ENCODE measurements around the gene ALDOA. TPM values are rescaled to one million over a fixed set of nuclear protein-coding genes. Genes with fewer than 3 reads are reported as not detected.
"Not testable (repeated sequence)": the region's sequence is repeated elsewhere in the genome, so short reads cannot be mapped to it uniquely, and the experiment has no call there.

Gene ALDOA
- total RNA-seq, 1 donor = 343 TPM

DNA sequence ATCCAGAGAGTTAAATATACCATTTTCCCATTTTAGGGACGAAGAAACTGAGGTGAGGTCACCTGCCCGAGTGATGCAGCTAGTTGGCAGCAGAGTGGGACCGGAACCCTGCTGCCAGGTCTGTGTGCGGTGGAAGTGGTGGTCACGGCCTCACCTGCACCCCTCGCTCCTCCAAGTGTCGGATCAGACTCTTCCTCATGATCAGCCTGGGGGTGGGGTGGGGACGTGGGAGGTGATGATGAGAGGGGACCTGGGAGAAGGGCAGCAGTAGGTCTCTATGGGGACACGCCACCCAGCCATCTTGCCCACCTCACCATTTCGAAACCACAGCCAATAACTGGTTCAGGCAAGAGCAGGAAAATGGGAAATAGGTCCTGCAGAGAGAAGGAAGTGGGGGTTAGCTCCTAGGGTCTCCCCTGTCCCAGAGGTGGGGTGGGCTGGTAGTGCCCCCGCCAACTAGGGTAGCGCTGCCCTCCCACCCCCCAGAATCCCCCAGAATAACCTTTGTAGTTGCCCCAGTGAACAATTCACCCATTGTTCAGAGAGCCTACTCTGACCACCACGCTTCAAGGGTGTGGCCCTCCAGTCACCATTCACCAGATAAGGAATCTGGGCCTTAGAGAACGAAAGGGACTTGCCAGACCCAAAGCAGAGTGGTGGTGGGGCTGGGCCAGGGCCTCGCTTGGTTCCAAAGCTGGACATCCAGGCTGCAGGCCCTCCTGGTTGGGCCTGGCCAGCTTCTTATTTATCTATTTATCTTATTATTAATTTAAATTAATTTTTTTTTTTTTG, 42.7 kb downstream of the ALDOA start:
- Histone ChIP-seq H3K4me1 (ENCODE audit: insufficient read depth, low read length) (no peaks in the 10 kb centered on the region), H3K27me3 (ENCODE audit: insufficient read depth, low read length) (no peaks in the 10 kb centered on the region), H3K9me3 (ENCODE audit: low read depth, low read length) (no peaks in the 10 kb centered on the region), H3K4me3 (ENCODE audit: low read length) (no peak overlapping the region)

DNA sequence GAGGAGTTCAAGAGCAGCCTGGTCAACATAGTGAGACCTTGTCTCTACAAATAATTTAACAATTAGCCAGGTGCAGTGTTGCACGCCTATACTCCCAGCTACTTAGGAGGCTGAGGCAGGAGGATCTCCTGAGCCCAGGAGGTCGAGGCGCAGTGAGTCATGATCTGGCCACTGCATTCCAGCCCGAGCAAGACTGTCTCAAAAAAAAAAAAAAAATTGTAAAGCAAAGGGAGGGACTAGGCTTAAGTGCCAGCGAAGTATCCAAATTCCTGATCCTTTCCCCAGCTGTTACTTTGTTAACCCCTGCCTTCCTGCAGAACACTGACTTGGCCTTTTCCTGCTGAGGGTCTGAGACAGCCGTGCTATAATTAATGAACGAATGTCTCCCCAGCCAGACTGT, 45.1 kb downstream of the ALDOA start:
- Histone ChIP-seq H3K27me3 (ENCODE audit: insufficient read depth, low read length) (no peaks in the 10 kb centered on the region), H3K4me3 (ENCODE audit: low read length) (no peak overlapping the region), H3K9me3 (ENCODE audit: low read depth, low read length) (no peaks in the 10 kb centered on the region), H3K4me1 (ENCODE audit: insufficient read depth, low read length) (no peaks in the 10 kb centered on the region)

DNA sequence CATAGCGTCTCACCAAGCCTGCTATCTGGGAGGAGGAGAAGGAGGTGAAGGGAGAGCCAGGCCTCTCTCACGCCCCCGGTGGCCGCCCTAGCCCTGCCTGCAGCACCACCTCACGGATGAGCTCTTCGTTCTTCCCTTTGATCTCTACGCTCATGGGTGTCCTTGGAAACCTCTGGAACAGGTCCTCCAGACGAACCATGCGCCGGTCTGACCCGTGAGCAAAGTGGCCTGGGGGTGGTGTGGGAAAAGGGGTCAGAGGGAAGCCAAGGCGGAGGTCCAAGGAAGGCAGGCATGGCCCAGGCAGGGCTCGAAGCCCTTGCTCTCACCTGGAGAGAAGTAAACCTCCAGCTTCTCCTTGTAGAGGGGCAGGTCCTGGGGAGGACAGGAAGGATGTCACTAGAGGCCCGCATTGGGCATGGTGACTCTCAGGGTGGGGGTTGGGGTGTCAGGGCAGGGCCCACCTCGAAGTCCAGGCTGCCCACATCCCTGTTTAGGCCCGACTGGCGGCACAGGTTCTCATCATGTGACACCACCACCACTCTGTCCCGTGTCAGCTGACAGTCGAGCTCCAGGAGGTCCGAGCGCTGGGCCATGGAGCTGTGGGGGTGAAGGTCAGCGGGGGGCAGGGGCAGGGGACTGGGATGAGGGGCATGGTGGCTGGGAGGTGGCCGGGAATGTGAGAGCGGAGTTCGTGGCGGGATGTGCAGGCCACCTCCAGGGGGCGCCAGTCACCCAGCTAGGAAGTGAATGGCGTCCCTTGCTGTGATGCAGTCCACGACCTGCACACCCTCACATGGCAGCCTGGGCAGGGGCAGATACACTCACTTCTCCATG, 46.9 kb downstream of the ALDOA start:
- Histone ChIP-seq H3K4me1 (ENCODE audit: insufficient read depth, low read length) (no peaks in the 10 kb centered on the region), H3K9me3 (ENCODE audit: low read depth, low read length) (no peaks in the 10 kb centered on the region), H3K4me3 (ENCODE audit: low read length) (no peak overlapping the region), H3K27me3 (ENCODE audit: insufficient read depth, low read length) (no peaks in the 10 kb centered on the region)

DNA sequence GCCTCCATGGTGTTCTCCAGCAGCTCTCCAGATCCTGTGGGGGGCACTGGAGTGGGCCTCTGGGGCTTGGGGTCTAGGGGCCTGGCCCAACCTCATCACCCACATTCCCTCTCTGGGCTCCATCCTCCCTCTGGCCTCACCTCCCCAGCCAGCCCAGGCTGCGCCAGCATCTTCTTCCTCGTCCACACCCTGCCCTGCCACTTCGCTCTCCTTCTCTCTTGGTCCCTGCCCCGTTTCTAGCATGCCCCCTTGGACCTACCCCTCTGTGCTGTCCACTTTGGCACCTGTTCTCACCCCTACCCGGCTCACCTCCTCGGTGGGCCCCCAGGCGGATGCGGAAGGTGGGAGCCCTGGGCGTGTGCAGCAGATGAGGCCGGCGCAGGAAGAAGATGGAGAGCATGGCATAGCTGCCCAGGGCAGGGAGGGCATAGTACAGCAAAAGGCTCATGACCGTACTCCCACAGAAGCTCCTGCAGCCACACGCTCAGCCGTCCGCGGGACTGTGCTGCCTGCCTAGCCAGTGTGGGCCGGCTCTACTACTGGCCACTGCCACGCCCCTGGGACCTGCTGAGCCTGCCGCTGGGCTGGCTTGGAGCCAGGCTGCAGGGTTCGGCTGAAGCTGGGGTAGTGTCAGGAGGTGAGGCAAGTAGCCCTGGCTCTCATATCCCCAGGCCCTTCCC, 47.6 kb downstream of the ALDOA start, which contains the start of gene GDPD3:
TSS of gene GDPD3 (minus strand) at position 507 of the 680 bp plus-strand sequence. CDS start at position 448, 59 bp downstream.
- H3K9me3 ChIP-seq (ENCODE audit: low read depth, low read length) = no peaks in the 10 kb centered on the region
- H3K27me3 ChIP-seq (ENCODE audit: insufficient read depth, low read length) = no peaks in the 10 kb centered on the region
- no peaks in the 10 kb centered on the region for H3K4me1 ChIP-seq (ENCODE audit: insufficient read depth, low read length)
- no peak within 1 kb of the TSS for H3K4me3 ChIP-seq (ENCODE audit: low read length)

DNA sequence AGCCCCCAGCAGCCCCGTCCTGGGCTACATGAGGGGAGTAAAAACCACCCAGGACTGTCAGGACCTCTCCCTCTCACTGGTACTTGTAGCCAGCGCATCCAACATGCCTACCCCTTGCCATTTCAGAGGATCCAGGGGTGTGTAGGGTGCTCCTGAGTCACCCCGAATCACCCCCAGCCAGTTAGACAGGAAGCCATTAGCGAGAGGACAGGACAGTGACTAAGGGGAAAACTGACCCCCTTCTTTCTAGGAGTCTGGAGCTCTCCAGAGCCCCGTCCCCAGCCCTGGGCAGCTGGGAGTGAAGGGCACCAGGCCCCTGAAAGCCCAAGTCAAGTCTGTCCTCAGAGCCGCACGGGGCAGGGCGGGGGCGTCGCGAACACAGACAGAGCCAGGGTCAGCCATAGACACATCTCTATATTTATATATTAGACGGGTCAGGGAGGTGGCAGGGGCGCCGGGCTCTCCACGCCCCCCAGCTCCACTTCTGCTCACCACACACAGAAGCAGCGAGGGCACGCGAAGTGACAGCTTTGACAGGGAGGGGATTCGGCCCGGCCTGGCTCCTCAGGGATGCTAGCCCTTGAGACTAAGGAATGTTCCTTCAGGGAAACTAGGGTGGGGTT, 48.3 kb downstream of the ALDOA start:
- Histone ChIP-seq H3K27me3 (ENCODE audit: insufficient read depth, low read length) (no peaks in the 10 kb centered on the region), H3K4me3 (ENCODE audit: low read length) (no peak overlapping the region)

DNA sequence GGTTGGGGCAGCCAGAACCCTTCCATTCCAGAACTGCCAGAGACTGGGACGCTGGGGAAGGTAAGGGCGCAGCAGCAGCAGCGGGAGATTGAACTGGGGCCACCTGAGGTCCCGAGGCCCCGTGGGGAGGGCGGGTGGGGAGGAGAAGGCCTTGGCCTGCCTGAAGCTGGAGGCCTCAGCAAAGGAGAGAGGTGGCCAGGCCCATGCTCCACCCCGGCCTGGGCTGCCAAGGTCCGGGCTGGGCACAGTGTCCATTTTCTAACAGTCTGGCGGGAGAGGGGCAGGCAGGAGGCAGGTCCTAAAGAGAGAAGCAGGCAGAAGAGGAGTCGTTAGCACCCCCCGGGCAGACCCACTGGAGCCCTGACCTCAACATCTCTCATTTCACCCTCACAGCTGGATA, 48.9 kb downstream of the ALDOA start:
- H3K4me3 ChIP-seq (ENCODE audit: low read length) = no peak overlapping the region

More for the DNA sequence above, 48.3 kb downstream of the ALDOA start:
- Histone ChIP-seq H3K9me3 (ENCODE audit: low read depth, low read length) (no peaks in the 10 kb centered on the region), H3K4me1 (ENCODE audit: insufficient read depth, low read length) (no peaks in the 10 kb centered on the region)

DNA sequence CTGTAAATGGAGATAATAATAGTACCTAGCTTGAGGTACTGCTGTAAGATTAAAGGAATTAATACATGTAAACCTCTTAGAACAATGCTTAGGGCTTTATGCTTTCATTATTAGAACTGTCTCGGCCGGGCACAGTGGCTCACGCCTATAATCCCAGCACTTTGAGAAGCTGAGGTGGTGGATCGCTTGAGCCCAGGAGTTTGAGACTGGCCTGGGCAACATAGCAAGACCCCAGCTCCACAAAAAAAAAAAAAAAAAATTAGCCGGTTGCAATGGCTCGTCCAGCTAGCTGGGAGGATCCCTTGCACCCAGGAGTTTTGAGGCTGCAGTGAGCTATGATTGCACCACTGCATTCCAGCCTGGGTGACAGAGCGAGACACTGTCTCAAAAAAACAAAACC, 49.3 kb downstream of the ALDOA start:
- not testable (repeated sequence) for H3K9me3 ChIP-seq (ENCODE audit: low read depth, low read length); H3K4me1 ChIP-seq (ENCODE audit: insufficient read depth, low read length); H3K4me3 ChIP-seq (ENCODE audit: low read length); H3K27me3 ChIP-seq (ENCODE audit: insufficient read depth, low read length)

More for the DNA sequence above, 48.9 kb downstream of the ALDOA start:
- no peaks in the 10 kb centered on the region for H3K9me3 ChIP-seq (ENCODE audit: low read depth, low read length)
- H3K27me3 ChIP-seq (ENCODE audit: insufficient read depth, low read length) = no peaks in the 10 kb centered on the region
- no peaks in the 10 kb centered on the region for H3K4me1 ChIP-seq (ENCODE audit: insufficient read depth, low read length)

DNA sequence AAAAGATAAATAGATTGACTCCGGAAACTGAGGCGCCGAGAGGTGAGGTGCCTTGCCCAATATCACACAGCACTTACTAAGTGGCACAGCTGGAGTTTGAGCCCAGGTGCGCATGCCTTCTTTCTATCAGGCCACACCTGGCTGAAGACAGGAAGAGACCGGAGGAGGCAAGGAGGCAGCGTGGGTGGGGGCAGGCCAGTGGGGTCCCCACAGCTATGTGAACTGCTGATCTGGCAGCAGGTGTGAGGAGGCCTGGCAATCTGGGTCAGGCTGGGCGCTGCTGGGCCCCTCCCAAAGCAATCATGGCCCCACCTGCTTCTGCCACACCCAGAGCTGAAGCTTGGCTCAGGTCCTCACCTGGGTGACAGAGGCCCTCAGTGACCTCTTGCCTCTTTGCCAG, 49.7 kb downstream of the ALDOA start:
- Histone ChIP-seq H3K4me1 (ENCODE audit: insufficient read depth, low read length) (peaks cover 3% of the 10 kb centered on the region), H3K4me3 (ENCODE audit: low read length) (no peak overlapping the region), H3K27me3 (ENCODE audit: insufficient read depth, low read length) (no peaks in the 10 kb centered on the region), H3K9me3 (ENCODE audit: low read depth, low read length) (no peaks in the 10 kb centered on the region)

DNA sequence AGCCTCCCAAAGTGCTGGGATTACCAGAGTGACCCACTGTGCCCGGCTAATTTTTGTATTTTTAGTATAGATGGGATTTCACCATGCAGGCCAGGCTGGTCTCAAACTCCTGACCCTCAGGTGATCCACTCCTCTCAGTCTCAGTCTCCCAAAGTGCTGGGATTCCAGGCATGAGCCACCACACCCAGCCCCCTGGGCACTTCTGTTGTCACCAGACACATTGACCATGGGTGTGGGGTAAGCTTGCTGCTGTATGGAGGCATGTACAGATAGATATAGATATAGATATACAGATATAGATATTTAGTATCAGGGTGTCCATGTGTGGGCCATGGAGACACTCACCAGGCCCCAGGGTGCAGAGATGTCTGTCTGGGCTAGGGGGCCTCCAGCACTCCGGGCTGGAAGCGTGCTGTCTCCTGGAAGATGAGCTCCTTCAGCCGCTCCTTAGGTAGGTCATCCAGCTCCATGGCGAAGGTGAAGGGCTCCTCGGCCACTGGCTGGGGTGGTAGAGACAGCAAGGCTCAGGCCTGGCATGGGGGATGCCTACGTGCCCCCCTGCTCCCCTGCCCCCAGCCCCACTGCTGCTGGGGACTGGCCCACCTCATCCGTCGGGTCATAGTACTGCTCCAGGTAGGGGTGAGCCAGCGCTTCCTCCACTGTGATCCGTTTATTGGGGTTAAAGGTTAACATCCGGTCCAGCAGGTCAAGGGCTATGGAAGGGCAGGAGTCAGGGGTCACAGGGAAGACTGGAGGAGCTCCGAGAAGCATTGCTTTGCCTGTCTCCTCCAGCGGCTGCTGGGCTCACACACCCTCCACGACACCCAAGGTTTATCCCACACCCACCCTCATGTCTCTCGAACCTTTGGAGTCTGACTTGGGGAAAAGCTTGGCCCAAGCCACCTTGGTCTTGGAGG, 51.0 kb downstream of the ALDOA start:
- no peaks in the 10 kb centered on the region for H3K27me3 ChIP-seq (ENCODE audit: insufficient read depth, low read length)
- no peak overlapping the region for H3K4me3 ChIP-seq (ENCODE audit: low read length)
- no peaks in the 10 kb centered on the region for H3K9me3 ChIP-seq (ENCODE audit: low read depth, low read length)
- H3K4me1 ChIP-seq (ENCODE audit: insufficient read depth, low read length) = peaks cover 14% of the 10 kb centered on the region

DNA sequence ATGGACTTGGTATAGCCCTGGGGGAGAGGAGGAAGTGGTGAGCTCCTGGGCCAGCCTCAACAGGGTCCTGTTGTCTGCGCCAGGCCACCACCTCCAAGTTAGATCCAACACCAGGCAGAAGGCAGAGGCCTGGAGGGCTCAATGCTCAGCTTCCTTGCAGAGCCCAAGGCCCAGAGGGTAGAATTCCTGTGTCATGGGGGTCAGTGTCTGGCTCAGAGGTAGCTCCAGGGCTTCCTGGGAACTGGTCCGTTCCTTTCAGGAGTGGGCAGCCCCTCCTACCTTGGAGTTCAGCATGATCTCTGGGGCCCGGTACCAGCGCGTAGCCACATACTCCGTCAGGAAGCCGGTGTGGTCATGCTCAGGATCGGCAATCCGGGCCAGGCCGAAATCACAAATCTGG, 52.2 kb downstream of the ALDOA start:
- H3K4me3 ChIP-seq (ENCODE audit: low read length) = no peak overlapping the region
- H3K4me1 ChIP-seq (ENCODE audit: insufficient read depth, low read length) = peaks cover 26% of the 10 kb centered on the region
- H3K27me3 ChIP-seq (ENCODE audit: insufficient read depth, low read length) = no peaks in the 10 kb centered on the region
- H3K9me3 ChIP-seq (ENCODE audit: low read depth, low read length) = no peaks in the 10 kb centered on the region

DNA sequence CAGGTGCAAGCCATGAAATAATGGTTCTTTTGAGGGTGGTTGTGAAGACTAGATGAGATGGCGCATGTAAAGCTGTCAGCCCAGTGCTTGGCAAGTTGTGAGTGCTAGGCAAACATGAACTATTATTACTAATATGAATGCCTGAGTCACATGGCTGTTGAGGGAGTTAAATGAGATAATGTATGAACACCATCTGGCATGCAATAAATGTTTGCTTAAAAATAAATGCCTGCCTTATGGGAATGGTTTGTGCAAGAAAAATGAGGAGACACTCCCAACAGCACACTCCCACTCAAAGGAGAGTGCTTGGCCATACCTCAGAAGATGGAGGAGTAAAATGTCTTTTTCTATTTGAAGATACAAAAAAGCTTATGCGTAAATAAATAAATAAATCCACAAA, 53.9 kb downstream of the ALDOA start:
- H3K9me3 ChIP-seq (ENCODE audit: low read depth, low read length) = no peaks in the 10 kb centered on the region
- no peaks in the 10 kb centered on the region for H3K27me3 ChIP-seq (ENCODE audit: insufficient read depth, low read length)
- no peak overlapping the region for H3K4me3 ChIP-seq (ENCODE audit: low read length)
- H3K4me1 ChIP-seq (ENCODE audit: insufficient read depth, low read length) = peaks cover 38% of the 10 kb centered on the region

Data from mononuclear cell (primary cell).